A204.1 (cell line): ENCODE results near the gene CDK6.
"Not testable (repeated sequence)": the region's sequence is repeated elsewhere in the genome, so short reads cannot be mapped to it uniquely, and the experiment has no call there.

Source experiments
- FAIRE-seq: peaks from 2 replicates; lab custom pipeline; 2012; peaks lifted over from hg19 to GRCh38; lab: Jason Lieb, UNC

CDK6 gene

DNA sequence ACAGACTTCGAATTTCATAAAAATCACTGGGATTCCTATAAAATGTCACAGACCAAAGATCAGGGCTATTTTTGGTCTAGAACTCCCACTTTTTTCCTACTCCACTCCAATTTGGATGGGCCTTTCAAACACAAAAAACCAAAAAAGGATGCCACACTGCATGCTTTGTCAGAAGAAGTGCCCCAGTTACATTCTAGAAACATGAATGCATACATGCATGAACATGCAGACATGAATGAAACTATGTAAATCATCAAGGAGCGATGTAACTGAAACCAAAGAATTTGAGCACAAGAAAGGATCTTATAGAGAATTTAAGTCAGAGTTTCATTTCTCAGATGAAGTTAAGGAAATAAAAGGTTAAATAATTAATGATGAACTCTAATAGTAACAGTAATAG is 214.3 kb downstream of the CDK6 start:
- no peak for FAIRE-seq

DNA sequence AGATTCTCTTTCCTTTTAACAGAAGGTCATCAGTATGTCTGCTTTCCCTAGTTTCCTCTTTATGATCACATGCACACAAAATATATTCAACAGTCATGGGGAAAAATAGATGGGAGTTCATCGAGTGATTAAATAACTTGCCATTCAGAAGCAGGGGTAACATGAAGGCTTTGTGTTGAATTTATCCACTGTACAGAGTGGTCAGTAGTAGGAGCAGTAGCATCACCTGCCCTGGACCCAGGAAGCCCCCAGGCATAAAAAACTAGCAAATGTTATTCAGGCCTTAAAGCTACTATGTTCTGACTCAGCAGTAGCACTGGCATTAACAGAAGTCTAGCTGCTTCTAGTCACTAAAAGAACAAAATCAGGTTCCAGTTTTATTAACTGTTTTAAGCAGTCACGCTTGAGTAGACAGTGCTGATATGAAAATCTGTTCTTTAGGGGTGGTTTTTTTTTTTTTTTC is 214.8 kb downstream of the CDK6 start:
- no peak for FAIRE-seq

DNA sequence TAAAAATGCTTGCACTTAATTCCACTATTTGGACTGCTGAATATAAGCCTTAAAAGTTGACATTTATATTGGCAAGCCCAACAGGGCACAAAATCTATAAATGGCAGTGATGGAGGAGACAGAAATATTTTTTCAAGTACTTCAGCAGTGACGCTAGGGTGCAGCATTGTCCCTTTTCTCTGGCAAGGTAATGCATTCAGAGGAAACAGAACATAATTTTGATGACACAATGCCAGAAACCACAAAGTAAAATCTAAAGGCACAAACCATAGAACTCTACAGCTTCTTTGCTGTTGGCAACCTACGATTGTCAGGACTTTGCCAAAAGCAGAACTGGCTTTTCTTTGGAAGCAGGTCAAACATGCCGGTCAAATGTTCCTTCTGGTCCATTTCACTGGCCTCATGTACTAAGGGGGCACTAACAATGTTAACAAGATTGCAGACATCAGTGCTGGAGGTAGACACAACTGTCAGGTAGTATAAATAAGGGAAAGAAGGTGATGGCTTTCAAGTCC is 215.3 kb downstream of the CDK6 start:
- peak; percentile 98 for FAIRE-seq

DNA sequence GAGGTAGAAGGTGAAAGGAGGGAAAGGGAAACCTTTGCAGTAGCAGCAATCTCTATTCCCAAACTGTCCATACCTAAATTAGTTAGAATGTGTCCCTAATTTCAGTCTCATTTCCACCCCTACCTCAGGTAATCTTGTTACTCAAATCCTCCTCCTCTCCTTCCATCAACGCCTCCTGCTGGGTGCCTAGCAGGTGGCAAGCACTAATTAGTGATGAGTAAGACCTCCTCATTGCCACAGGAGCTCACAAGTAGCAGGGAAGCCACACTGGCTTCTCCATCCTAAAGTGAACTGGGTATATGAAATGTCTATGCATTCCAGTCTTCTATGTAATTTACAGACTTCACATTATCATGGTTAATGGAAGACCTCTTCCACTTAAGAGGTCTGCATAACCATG is 220.5 kb downstream of the CDK6 start:
- no peak for FAIRE-seq

DNA sequence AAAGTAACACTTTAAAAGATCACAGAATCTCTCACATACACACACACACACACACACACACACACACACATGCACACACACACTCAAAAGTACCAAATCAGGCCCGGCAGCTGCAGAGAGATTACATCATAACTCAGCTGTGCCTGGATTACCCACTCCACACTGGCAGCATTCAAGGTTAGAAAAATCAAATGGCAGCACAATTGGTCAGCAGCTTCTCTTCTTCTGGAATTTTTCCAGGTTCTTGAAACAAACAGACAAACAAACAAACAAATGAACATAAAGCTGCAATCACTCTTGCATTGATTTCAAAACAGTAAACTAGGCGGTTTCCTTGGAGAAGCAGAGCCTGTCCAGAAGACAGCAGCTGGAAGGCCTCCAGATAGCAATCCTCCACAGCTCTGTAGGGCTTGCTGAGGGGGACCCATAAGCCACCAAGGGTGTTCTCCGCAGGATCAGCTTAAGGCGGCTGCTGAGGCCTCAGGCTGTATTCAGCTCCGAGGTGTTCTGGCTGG is 221.7 kb downstream of the CDK6 start:
- FAIRE-seq, result no peak

DNA sequence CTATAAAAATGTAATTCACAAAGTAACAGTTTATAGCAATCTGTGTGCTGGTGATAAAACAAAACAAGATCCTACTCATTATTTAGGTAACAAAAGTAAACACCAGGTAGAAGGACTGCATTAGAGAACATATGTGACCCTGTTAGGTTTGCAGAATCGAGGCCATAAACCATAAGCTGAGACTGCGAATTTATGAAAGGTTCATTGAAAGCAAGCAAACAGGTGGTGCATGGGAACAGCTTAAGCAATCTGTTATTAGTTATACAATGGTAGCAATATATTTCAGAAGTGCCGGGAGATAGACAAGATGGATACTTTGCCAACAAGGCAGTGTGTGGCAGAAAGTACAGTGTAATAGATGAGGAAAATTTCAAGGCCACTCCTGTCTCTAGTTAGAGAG is 222.7 kb downstream of the CDK6 start:
- FAIRE-seq, result no peak

DNA sequence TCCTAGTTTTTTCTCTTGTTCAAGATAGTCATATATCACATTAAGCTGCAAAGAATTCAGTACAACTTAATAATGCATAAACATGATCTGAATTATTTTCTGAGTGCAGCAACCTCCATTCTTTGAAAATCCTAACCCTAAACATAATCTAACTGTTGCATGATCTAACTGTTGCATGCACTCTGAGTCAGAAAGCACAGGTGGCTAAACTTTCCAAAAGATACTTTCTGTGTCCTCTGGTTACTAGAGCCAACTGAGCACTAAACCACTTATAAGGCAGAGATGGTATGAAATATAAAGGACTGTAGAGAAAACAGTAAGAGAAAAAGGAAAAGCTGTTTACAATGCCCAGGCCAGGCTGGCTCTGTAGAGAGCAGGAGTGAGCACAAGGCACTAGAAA is 223.2 kb downstream of the CDK6 start:
- no peak for FAIRE-seq

DNA sequence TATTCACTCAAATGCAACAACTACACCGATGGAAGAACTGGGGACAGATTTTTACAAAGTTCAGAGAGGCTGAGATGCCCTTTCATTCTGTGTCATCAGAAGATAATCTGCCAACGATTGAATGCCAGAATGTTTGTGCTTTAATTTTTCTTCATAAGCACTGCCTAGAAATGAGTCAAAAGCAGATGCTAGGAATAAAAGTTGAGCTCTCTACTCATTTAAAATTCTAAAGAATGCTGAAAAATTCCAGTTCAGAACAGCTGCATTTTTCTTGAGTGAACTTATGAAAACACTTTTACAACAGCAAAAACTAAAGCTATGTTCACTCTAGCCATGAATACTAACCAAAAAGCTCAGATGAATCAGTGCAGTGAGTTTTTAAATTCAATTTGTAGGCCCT is 223.9 kb downstream of the CDK6 start:
- FAIRE-seq, result no peak

DNA sequence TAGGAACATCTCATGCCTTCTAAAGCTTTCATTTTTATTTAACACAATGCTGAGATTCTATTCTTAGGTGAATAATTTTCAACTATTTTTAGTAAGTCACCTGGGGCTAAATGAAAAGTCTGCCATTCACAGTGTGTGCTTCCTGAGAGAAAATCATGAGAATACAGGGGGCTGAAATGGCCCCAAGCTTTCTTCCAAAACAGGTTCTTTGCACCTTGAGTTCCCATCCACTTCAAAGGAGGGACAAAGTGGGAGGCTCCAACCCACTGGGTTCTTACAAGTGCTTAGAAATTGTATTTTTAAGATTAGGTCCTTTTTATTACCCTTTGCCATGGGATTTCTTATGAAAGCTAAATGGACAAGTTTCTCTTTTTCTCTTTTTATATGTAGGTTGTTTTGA is 224.6 kb downstream of the CDK6 start:
- no peak for FAIRE-seq

DNA sequence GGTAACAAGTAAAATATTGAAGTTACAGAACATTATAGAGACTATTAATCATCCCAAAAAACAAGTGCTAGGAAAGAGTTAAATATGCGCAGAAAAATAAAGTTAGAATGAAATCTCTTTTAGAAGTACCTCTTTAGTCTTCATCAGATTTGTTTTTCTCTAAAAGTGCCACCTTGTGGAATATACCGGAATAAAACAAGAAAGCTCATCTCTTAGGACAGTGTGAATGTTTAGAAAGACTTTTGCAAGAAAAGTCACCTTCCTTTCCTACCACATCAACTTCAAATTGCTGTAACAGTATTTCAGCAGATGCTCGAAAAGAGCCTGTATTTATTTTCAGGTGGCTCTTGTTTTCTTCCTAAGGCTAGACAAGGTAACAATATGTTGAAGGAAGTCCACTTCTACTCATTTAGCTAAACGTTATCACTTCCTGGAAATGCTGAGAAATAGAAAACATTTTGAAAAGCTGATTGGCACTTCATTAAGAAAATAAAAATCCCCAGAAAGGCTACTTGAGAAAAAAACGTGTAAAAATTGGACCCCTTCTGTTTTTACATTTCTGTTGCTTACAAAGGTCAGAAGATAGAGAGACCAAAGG is 226.4 kb downstream of the CDK6 start:
- FAIRE-seq, result peak; percentile 98

DNA sequence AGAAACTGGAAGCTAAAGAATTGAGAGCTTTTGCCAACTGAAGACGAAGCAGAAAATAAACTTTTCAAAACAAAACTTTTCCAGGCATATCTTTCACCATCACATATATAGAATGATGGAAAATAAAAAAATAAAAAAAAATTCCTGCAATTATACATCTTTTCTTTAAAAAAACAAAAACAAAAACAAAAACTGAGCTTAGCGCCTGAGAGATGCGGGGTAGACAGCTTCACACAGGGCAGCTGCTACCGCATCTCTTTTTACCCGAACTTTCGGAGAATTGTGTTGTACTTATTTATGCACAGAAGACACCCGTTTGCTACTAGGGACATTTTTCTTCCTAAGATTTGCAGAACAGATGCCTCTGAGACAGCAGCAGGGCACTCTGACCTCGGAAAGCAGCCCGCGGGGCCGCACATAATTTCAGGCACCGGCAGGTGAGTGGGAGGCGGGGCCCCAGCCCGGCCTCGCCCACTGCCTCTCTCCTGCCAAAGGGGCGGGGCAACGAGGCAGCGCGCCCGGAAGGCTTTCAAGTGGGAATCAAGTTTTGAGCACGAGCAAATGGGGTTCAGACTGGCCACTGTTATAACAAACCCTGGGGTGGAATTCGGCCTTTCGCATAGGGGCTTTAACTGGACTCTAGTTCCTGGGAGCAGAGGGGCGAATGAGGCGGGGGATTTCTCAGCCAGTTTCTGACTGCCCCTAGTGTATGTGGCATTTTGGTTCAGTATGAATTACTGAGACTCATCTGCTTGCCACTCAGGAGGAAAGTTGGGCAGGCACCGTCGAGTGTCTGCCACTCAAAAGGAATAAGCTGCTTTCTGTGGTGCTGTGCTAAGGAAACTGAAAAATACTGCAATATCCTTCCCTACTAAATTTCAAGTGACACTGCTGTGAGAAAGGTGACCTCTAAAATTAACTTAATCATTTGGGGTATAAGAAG is 227.7 kb downstream of the CDK6 start:
- FAIRE-seq, result no peak

DNA sequence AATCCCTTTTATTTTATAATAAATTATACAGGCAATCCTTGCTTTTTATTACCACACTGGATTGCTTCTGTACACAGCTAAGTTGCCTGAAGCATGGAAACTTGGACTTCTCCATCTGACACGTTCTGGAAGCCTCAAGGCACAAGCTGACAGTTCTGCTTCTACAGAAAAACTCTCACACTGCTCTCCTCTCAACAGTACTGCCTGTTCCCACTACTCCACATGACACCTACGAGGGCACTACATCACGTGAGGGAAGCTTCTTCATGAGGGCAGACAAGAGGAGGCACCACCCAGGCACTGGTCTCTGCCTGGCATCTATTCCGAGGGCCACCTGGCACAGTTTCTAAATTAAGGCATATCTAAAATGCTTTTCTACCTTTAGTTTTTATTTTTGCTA is 229.4 kb downstream of the CDK6 start:
- FAIRE-seq, result no peak

DNA sequence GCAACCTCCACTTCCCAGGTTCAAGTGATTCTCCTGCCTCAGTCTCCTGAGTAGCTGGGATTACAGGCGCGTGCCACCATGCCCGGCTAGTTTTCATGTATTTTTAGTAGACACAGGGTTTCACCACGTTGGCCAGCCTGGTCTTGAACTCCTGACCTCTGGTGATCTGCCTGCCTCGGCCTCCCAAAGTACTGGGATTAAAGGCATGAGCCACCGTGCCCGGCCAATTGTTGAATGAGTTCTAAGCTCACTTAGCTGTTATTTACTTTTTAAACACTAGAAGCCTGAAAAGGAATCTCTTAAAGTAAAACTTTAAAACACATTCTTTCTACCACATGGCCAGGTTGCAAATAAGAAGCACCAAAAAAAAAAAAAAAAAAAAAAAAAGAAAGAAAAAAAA is 231.9 kb downstream of the CDK6 start:
- not testable (repeated sequence) for FAIRE-seq

DNA sequence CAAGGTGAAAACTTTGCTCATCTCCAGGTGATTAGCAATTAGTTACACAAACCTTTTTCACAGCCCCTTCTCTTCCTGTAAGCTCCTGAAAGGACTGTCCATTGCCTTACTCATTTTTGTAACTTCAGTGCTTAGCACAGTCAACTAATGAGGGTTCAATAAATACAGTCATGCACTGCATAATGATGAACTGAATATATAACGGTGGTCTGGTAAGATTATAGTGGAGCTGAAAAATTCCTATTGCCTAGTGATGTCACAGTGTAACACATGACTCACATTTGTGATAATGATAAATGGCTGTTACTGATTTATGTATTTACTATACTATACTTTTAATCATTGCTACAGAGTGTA is 233.3 kb downstream of the CDK6 start:
- FAIRE-seq, result no peak

DNA sequence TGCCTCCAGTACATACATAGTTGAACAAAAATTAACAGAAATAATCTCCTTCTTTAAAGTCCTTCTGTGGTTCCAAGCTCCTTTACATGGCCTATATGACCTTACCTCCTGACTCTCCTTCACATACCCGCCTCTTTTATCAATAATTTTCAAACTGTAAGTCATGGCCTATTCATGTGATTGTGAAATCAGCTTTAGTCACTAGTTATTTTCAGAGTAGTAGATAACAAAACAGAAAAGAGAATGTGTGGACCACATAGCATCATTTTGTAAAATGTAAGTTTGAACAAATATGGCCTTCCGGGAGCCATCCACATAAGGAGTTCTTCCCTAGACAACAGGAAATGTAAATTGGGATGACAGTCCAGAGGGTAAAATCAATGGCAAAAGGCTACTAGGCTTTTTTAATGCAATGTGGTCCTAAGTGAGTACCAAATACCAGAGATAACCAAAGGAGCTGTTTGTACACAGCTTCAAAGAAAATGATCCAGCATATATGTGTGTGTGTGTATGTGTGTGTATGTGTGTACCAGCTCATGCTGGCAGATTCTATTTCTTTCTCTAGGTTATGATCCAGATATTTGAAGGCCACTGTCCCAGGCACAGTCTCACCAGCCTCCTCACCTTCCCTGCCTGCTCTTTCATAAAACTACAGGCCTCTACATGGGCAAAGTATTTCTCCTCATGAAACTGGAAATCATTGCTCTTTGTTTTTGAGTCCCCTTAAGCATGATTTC is 233.9 kb downstream of the CDK6 start:
- no peak for FAIRE-seq

DNA sequence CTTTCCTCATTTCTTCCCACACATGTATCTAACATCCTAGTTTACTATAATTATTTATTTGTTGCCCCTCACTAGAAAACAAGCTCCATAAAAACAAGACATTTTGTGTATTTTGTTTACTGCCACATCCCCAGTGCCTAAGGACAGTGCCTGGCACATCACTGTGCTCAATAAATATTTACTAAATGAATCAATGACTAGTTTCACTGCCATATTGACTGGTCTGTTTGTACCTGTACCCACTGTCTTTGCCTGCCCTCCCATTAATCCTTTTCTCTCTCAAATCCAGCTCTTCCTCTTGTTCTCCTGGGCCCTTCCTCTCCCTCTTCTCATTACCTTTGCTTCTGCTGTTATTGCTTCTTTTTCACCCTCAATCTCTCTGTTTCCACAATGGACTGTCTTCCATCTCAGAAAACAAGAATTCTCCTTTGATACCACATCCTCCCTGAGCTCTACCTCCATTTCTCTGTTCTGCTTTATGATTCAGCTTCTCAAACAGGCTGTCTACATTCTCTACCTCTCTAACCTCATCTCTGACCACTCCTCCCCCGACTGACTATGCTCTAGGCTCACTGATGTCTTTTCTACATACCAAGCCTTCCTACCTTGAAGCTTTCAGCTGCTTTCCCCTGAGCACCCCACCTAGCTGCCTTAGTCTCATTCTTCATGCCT is 237.9 kb downstream of the CDK6 start:
- no peak for FAIRE-seq

DNA sequence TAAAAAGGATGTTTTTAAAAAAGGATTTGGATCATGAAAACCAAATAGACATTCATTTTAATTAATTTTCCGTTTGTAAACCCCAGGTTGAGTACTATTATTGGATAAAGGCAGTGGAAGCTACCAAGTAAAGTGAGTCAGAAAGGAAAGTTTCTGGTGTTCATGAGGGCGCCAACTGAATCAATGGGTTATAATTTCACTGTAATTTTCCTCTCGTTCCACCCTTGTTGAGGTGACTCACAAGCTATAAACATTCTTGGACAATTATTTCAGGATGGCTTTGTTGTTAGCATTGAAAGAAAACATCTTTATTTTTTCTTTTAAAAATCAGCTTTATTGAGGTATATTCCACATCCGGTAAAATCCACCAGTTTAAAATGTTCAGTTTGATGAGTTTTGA is 241.1 kb downstream of the CDK6 start:
- no peak for FAIRE-seq

DNA sequence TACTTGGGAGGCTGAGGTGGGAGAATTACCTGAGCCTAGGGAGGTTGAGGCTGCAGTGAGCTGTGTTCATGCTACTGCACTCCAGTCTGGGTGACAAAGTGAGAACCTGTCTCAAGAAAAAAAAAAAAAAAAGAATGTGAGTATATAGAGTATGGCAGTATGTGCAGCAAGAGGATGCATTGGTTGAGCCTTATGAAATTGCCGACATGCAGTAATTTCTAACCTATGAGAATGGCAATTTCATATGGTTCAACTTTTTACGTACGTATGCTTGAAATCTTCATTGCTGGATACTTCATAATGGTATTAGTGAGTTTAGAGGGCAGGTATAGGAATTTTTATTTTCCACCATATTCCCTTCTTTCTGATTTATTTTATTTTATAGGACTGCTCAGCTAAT is 241.6 kb downstream of the CDK6 start:
- no peak for FAIRE-seq

DNA sequence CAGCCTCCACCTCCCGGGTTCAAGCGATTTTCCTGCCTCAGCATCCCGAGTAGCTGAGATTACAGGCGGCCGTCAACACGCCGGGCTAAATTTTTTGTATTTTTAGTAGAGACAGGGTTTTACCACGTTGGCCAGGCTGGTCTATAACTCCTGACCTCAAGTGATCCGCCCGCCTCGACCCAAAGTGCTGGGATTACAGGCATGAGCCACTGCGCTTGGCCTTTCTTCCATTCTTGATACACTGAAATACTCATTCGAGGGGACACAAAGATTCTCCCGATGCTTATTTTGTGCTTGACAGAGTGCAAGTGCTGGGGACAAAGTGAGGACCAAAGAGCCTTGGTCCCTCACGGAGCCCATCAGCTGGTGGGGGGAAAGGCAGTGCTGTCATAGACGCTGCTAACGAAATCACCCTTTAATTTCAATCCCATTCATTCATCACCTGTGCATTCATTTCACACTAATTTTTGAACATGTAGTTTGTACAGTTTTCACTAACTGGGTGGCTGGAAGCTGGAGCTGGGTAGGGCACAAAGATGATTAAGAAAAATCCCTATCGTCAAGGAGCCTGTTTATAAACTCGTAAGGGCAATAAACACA is 245.6 kb downstream of the CDK6 start:
- FAIRE-seq, result no peak

DNA sequence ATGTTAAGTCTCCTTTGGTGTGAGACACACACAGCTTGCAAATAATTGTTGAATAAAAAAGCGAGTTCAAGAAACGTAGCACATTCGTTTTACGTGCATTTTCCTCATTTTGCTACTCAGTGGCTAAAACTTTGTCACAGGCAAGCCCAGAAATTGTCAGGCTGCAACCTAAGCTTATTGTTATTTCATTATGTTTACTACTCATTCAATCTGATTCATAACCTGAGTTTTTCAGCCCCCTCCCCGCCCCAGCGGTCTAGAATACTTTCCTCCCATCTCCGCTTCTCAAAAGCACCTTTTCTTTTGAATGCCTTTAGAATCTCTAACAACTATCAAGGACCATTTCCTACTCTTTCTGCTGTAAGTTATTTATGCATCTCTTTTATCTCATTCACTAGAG is 247.3 kb downstream of the CDK6 start:
- no peak for FAIRE-seq

DNA sequence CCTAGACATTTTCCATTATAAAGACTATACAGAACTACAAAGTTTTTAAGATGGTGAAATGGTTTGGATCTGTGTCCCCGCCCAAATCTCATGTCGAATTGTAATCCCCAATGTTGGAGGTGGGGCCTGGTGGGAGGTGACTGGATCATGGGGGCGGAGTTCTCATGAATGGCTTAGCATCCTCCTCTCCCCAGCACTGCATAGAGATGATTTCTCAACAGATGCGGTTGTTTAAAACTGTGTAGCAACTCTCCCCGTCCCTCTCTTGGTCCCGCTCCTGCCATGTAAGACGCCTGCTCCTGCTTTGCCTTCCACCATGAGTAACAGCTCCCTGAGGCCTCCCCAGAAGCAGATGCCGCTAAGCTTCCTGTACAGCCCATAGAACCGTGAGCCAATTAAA is 247.8 kb downstream of the CDK6 start:
- FAIRE-seq, result no peak

DNA sequence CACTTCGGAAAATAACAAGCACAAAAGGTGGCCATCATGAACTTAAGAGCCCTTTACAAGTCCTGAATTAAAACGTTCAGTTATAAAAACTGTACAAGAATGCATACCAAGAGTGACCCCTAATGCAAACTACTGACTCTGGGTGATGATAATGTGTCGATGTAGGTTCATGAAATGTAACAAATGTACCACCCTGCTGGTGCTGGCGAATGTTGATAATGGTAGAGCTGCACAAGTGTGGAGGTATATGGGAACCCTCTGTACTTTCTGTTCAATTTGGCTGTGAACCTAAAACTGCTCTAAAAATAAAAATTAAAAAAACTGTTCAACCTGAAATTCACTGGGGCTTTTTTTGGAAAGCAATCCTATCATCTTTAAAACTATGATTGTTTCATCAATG is 249.5 kb downstream of the CDK6 start:
- FAIRE-seq, result no peak
